HepG2 (cell line): ENCODE results near the gene CBX2. TPM values are rescaled to one million over a fixed set of nuclear protein-coding genes. Genes with fewer than 3 reads are reported as not detected.
A peak's percentile ranks its signal among the peaks of the same experiment; 100 is the strongest.

Source experiments
- AHR ChIP-seq: IDR thresholded peaks from 2 replicates; pipeline ENCODE4 v1.6.1; 2018; ENCODE audit warnings: missing genetic modification reagents, missing compliant biosample characterization
- ARNTL ChIP-seq: sonication (generic); formaldehyde crosslinking; IDR thresholded peaks from 2 replicates; pipeline ENCODE4 v1.4.0; 2020; ENCODE audit warnings: mild to moderate bottlenecking, missing genetic modification reagents
- CAMTA2 ChIP-seq: sonication (generic); formaldehyde crosslinking; IDR thresholded peaks from 2 replicates; pipeline ENCODE4 v1.4.0; 2020; ENCODE audit warnings: mild to moderate bottlenecking, missing genetic modification reagents, borderline replicate concordance
- FIP1L1 ChIP-seq: fragments of 200-400 bp; formaldehyde crosslinking; IDR thresholded peaks from 2 replicates; pipeline ENCODE4 v1.6.1; 2018; ENCODE audit warnings: low read depth, mild to moderate bottlenecking, low read length, moderate library complexity, borderline replicate concordance; ENCODE audit not compliant: insufficient read depth
- ISL2 ChIP-seq: sonication (generic); formaldehyde crosslinking; IDR thresholded peaks from 2 replicates; pipeline ENCODE4 v1.5.0; 2020; ENCODE audit warnings: missing genetic modification reagents
- NR2F1 ChIP-seq, 2 experiments: fragments of 450-650 bp in 1 of 2; formaldehyde crosslinking in 1 of 2; IDR thresholded peaks; 2 replicates each; pipeline versions ENCODE4 v1.5.0 to v1.6.1; 2016 to 2020; ENCODE audit warnings: mild to moderate bottlenecking in 1 of 2, missing compliant biosample characterization in 1 of 2, missing genetic modification reagents in 1 of 2, moderate library complexity in 1 of 2
- PAX8 ChIP-seq: sonication (generic); formaldehyde crosslinking; IDR thresholded peaks from 2 replicates; pipeline ENCODE4 v1.8.0; 2022; ENCODE audit warnings: mild to moderate bottlenecking, missing genetic modification reagents, borderline replicate concordance
- STAG1 ChIP-seq: sonication (generic); formaldehyde crosslinking; IDR thresholded peaks from 2 replicates; pipeline ENCODE4 v1.4.0; 2020; ENCODE audit warnings: missing genetic modification reagents
- WIZ ChIP-seq: sonication (generic); formaldehyde crosslinking; IDR thresholded peaks from 2 replicates; pipeline ENCODE4 v1.5.1; 2020; ENCODE audit warnings: mild to moderate bottlenecking, missing genetic modification reagents
- ZFAT ChIP-seq: sonication (generic); formaldehyde crosslinking; conservative IDR thresholded peaks from 2 replicates; pipeline ENCODE4 v1.8.1; 2023; ENCODE audit warnings: missing genetic modification reagents, inconsistent platforms
- ZNF101 ChIP-seq: sonication (generic); formaldehyde crosslinking; IDR thresholded peaks from 2 replicates; pipeline ENCODE4 v1.4.0; 2020; ENCODE audit warnings: mild to moderate bottlenecking, low read depth, missing genetic modification reagents, borderline replicate concordance
- ZNF460 ChIP-seq: sonication (generic); formaldehyde crosslinking; IDR thresholded peaks from 2 replicates; pipeline ENCODE4 v1.5.1; 2020; ENCODE audit warnings: missing genetic modification reagents, mild to moderate bottlenecking, borderline replicate concordance
- ZNF496 ChIP-seq: sonication (generic); formaldehyde crosslinking; IDR thresholded peaks from 2 replicates; pipeline ENCODE4 v1.8.1; 2023; ENCODE audit warnings: mild to moderate bottlenecking, moderate library complexity, missing genetic modification reagents; ENCODE audit not compliant: insufficient replicate concordance
- ZNF558 ChIP-seq: sonication (generic); formaldehyde crosslinking; IDR thresholded peaks from 2 replicates; pipeline ENCODE4 v1.9.0; 2022; ENCODE audit warnings: mild to moderate bottlenecking, missing genetic modification reagents, borderline replicate concordance
- ZNF564 ChIP-seq: sonication (generic); formaldehyde crosslinking; IDR thresholded peaks from 2 replicates; pipeline ENCODE4 v1.8.1; 2023; ENCODE audit warnings: mild to moderate bottlenecking, missing genetic modification reagents
- ZNF878 ChIP-seq: sonication (generic); formaldehyde crosslinking; IDR thresholded peaks from 2 replicates; pipeline ENCODE4 v1.8.1; 2023; ENCODE audit warnings: mild to moderate bottlenecking, missing genetic modification reagents, moderate library complexity
- polyA plus RNA-seq, 8 experiments: library from polyadenylated mRNA; depleted of rRNA in 3 of 8; stranded (reverse) in 7 of 8; unstranded in 1 of 8; fragments of >200 nt; fragmentation: Illumina TruSeq in 4 of 8; extraction: Trizol in 4 of 8; gene quantifications; 2 replicates each; pipeline versions ENCODE4 v1.2.1 to v1.2.3, GENCODE V29; 2011 to 2016; ENCODE audit warnings: low read depth in 4 of 8, missing spikeins in 1 of 8, mixed read lengths in 1 of 8; ENCODE audit not compliant: insufficient read depth in 1 of 8
- total RNA-seq, 5 experiments: library from RNA; depleted of rRNA; stranded (reverse); fragments of >200 nt; fragmentation: Illumina TruSeq; extraction: Trizol; gene quantifications; 2 replicates each; pipeline ENCODE4 v1.2.3, GENCODE V29; 2016; ENCODE audit warnings: low read depth in 1 of 5
- TF ChIP-seq, protein P1 (sequence below): sonication (generic); formaldehyde crosslinking; IDR thresholded peaks from 2 replicates; pipeline ENCODE4 v1.5.0; 2020; ENCODE audit warnings: mild to moderate bottlenecking, missing genetic modification reagents, borderline replicate concordance
- TF ChIP-seq, protein P2 (sequence below): sonication (generic); formaldehyde crosslinking; IDR thresholded peaks from 2 replicates; pipeline ENCODE4 v1.5.0; 2020; ENCODE audit warnings: mild to moderate bottlenecking, missing genetic modification reagents
- TF ChIP-seq, protein P3 (sequence below): sonication (generic); formaldehyde crosslinking; IDR thresholded peaks from 2 replicates; pipeline ENCODE4 v1.4.0; 2020; ENCODE audit warnings: missing genetic modification reagents
- TF ChIP-seq, protein P4 (sequence below): sonication (generic); formaldehyde crosslinking; IDR thresholded peaks from 2 replicates; pipeline ENCODE4 v1.4.0; 2020; ENCODE audit warnings: mild to moderate bottlenecking, missing genetic modification reagents

Gene CBX2
- total and polyA plus RNA-seq, 2 of the 13 experiments (the other 11 are each of a cell fraction or from before 2014, with no cell fraction given): 14.5 to 31.1 TPM

DNA sequence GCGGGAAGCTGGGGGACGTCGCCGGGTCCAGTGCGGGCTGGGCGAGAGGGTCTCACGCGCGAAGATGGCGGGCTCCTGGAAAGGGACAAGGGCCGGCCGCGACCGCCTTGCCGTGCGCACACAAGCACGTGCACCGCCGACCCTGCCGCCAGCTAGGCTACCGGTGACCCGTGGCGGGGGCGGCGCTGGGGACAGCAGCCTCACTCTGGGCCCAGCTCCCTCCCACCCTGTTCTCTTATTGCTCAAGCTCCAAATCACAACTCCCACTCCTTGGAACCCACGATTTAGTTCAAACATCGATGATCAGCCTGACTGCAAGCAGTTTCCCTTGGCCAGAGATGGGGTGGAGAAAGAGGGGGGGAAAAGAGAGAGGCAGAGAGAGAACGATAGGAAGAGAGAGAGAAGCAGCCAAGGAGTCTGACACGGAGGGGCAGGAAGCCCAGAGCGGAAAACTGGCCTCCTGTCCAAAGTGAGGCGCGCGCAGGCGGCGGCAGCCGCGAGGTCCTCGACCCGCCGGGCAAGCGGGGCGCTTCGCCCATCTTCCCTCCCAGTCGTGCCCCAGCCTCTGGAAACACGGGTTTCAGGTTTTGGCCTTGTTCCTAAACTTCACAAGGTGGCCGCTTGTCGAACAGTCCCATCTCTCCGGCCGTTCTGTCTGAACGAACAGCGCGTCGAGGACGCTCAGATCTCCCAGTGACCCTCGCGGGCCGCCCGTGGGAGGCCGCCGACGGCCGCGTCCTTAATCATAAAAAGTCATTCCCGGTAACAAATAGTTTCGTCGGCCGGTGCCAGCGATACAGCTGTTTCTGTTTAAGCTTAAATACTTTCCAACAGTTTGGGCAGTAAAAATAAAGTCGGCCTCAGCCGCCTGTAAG, 20.6 kb downstream of the CBX2 start (continued):
- TF ChIP-seq FIP1L1 (no peak), ISL2 (CRISPR knock-in tag) (no peak; the same call in 1 of the 2 replicates), ARNTL (CRISPR knock-in tag) (no peak), NR2F1 (CRISPR knock-in tag; IDR thresholded peaks at IDR 0.05) (no peak), ZNF878 (0 out of 2 replicates have a peak, but pooled peaks have one; percentile 55), ZNF460 (no peak), ZNF564 (CRISPR knock-in tag) (no peak), ZNF496 (CRISPR knock-in tag) (no peak), AHR (CRISPR knock-in tag) (no peak), ZFAT (CRISPR knock-in tag) (no peak), PAX8 (no peak), WIZ (no peak), STAG1 (no peak), ZNF101 (CRISPR knock-in tag) (no peak), ZNF558 (CRISPR knock-in tag) (no peak), CAMTA2 (CRISPR knock-in tag) (no peak)
- TF ChIP-seq, protein P1, sequence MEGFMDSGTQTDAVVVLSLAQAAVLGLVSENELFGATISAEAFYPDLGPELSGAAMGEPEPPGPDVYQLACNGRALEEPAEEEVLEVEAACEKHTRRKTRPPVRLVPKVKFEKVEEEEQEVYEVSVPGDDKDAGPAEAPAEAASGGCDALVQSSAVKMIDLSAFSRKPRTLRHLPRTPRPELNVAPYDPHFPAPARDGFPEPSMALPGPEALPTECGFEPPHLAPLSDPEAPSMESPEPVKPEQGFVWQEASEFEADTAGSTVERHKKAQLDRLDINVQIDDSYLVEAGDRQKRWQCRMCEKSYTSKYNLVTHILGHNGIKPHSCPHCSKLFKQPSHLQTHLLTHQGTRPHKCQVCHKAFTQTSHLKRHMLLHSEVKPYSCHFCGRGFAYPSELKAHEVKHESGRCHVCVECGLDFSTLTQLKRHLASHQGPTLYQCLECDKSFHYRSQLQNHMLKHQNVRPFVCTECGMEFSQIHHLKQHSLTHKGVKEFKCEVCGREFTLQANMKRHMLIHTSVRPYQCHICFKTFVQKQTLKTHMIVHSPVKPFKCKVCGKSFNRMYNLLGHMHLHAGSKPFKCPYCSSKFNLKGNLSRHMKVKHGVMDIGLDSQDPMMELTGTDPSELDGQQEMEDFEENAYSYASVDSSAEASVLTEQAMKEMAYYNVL (CRISPR knock-in tag): no peak
- TF ChIP-seq, protein P2, sequence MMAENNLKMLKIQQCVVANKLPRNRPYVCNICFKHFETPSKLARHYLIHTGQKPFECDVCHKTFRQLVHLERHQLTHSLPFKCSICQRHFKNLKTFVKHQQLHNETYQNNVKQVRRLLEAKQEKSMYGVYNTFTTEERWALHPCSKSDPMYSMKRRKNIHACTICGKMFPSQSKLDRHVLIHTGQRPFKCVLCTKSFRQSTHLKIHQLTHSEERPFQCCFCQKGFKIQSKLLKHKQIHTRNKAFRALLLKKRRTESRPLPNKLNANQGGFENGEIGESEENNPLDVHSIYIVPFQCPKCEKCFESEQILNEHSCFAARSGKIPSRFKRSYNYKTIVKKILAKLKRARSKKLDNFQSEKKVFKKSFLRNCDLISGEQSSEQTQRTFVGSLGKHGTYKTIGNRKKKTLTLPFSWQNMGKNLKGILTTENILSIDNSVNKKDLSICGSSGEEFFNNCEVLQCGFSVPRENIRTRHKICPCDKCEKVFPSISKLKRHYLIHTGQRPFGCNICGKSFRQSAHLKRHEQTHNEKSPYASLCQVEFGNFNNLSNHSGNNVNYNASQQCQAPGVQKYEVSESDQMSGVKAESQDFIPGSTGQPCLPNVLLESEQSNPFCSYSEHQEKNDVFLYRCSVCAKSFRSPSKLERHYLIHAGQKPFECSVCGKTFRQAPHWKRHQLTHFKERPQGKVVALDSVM: no peak
- TF ChIP-seq, protein P3, sequence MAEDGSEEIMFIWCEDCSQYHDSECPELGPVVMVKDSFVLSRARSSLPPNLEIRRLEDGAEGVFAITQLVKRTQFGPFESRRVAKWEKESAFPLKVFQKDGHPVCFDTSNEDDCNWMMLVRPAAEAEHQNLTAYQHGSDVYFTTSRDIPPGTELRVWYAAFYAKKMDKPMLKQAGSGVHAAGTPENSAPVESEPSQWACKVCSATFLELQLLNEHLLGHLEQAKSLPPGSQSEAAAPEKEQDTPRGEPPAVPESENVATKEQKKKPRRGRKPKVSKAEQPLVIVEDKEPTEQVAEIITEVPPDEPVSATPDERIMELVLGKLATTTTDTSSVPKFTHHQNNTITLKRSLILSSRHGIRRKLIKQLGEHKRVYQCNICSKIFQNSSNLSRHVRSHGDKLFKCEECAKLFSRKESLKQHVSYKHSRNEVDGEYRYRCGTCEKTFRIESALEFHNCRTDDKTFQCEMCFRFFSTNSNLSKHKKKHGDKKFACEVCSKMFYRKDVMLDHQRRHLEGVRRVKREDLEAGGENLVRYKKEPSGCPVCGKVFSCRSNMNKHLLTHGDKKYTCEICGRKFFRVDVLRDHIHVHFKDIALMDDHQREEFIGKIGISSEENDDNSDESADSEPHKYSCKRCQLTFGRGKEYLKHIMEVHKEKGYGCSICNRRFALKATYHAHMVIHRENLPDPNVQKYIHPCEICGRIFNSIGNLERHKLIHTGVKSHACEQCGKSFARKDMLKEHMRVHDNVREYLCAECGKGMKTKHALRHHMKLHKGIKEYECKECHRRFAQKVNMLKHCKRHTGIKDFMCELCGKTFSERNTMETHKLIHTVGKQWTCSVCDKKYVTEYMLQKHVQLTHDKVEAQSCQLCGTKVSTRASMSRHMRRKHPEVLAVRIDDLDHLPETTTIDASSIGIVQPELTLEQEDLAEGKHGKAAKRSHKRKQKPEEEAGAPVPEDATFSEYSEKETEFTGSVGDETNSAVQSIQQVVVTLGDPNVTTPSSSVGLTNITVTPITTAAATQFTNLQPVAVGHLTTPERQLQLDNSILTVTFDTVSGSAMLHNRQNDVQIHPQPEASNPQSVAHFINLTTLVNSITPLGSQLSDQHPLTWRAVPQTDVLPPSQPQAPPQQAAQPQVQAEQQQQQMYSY (CRISPR knock-in tag): no peak; the same call in 1 of the 2 replicates
- TF ChIP-seq, protein P4, sequence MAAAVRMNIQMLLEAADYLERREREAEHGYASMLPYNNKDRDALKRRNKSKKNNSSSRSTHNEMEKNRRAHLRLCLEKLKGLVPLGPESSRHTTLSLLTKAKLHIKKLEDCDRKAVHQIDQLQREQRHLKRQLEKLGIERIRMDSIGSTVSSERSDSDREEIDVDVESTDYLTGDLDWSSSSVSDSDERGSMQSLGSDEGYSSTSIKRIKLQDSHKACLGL (CRISPR knock-in tag): no peak; the same call in 1 of the 2 replicates
